GM18873 (cell line): ENCODE measurements around the gene UBA52.
"Not testable (repeated sequence)": the region's sequence is repeated elsewhere in the genome, so short reads cannot be mapped to it uniquely, and the experiment has no call there.

Source experiments
- ATAC-seq: cut with Tn5 transposase; IDR thresholded peaks from one replicate; pipeline ENCODE4 v1.9.1; 2021; ENCODE audit warnings: mild to moderate bottlenecking, moderate library complexity, moderate number of reproducible peaks; ENCODE audit not compliant: unreplicated experiment, low FRiP score

Gene UBA52

DNA sequence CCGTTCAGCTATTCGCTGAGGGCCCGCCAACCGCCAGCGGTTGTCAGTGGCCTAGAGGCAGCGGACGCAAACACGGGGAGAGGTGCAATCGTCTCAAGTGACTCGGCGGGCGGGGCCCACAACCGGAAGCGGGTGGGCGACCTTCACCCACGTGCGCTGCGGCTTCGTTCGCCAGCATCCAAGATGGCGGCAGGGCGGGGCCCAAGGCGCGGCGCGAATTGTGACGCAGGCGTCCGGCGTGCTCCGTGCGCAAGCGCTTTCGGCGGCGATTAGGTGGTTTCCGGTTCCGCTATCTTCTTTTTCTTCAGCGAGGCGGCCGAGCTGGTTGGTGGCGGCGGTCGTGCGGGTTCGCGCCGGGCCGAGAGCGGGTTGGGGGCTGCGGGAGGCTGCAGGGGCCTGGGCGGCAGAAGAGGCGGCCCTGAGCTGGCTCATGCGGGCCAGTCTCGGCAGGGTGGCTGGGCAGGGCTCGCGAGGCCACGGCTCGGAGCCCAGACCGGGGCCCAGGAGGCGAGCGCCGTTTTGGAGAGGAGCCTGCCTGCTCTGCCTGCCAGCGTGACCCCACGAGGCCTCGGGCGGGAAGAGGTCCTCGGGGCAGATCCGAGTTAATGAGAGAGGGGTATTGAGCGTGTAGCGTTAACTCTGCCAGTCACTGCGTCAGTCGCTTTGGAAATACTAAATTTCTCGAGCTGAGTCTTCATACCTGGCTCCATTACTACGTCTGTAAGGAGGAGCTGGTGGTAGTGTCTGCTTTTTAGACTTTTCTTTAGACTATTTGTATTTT, at the start of gene UBA52:
UBA52 (plus strand) TSS at position 294 of the 781 bp plus-strand sequence. CDS start 1,444 bp downstream, outside the sequence.
- ATAC-seq: peak; percentile 74

DNA sequence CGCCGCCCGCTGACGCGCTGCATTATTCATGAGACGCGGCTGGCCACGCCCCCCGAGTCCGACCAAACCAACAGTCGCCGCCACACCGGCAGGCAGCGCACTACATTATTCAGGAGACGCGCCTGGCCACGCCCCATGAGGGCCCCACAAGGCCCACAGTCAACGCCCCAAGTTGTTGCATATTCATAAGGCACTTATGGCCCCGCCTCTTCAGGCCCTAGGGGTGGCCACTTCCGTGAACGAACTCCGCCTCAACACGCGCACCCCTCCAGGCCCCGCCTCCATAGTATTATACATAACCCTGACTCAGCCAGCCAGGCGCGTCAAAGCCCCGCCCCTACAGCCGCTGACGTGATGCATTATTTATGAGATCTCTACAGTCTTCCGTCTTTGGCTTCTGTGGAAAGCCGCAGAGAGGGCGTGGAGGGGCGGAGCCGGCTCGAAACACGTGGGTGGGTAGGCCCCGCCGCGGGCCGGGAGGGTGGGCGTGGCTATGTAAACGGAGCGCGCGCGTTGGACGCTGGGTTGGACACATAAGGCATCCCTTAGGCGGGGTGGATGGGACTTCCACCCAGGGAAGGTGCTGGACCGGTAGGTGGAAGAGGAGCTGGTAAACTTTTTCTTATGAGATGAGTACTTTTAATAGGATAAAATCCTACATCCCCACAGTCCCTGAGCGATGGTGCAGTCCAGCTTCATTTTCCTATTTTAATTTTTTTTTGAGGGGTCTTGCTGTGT, 49.4 kb upstream of the UBA52 start:
- ATAC-seq: peak; percentile 88

DNA sequence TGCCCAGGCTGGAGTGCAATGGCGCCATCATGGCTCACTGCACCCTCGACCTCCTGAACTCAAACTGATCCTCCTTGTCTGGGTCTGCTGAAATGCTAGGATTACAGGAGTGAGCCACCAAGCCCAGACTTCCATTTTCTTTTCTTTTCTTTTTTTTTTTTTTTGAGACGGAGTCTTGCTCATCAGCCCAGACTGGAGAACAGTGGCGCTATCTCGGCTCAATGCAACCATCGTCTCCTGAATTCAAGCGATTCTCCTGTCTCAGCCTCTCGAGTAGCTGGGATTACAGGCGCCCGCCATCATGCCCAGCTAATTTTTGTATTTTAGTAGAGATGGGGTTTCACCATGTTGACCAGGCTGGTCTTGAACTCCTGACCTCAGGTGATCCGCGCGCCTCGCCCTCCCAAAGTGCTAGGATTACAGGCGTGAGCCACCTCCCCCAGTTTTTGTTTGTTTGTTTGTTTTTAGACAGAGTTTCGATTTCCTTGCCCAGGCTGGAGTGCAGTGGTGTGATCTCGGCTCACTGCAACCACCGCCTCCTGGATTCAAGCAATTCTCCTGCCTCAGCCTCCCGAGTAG, 48.7 kb upstream of the UBA52 start:
- ATAC-seq: not testable (repeated sequence)

DNA sequence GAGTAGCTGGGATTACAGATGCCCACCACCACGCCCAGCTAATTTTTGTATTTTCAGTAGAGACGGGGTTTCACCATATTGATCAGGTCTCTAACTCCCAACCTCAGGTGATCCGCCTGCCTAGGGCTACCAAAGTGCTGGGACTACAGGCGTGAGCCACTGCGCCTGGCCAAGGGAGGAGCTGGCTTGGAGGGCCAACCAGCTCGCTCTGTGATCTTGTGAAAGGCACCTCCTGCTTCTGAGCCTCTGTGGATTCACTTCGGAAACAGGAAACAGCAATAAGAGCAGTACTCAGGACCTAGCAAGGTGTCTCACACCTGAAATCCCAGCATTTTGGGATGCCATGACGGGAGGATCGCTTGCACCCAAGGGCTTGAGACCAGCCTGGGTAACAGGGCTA, 47.8 kb upstream of the UBA52 start:
- ATAC-seq: no peak

DNA sequence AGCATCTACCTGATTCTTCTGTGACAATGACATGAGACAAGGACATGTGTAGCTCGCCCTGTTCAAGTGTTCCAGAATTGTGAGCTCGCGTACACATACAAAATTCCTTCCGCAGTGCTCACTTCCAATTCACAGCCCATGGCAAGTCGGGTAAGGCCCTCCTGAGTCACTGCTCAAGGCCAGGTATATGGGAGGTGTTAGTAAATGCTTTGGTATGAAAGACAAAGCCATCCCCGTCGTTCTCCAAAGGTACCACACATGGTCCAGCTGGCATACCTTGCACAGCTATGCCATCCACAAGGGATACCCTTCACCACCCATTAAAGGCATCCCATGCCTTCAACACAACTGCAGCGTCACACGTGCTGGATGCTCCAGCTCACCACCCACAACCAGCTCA, 45.3 kb upstream of the UBA52 start:
- no peak for ATAC-seq

DNA sequence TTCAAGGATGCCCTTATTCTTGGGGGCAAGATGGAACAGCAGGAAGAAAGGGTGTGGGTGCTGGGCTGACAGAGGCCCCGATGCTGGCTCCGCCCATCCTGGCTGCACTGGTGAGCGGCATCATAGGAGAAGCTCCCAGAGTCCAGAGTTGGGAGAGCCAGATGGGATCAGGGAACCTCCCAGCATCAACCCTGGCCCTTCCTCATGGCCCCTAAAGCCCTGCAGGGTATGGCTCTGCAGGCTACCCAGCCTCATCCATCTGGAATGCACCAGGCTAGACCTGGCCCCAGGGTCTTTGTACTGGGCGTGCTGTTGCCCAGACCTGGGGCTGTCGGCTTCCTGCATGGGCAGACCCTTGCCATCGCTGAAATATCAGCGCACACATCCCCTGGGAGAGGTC, 41.9 kb upstream of the UBA52 start:
- no peak for ATAC-seq

DNA sequence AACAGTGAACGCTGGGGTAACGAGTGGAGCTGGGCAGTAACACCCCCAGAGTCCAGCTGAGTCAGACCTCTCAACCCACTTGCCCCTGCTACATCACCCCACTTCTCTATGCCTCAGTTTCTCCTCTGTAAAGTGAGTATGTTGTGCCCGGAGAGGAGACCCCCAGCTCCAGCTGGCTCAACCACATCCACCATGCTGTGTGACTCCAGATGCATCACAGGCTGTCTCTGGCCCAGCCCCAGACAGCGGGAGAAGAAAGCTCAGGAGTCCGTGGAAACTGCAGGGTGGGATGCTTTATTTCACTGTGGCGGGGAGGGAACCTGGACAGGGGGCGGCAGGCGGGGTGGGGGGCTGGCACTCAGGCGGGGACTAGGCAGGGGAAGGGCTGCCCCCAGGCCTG, 40.2 kb upstream of the UBA52 start:
- ATAC-seq: no peak

DNA sequence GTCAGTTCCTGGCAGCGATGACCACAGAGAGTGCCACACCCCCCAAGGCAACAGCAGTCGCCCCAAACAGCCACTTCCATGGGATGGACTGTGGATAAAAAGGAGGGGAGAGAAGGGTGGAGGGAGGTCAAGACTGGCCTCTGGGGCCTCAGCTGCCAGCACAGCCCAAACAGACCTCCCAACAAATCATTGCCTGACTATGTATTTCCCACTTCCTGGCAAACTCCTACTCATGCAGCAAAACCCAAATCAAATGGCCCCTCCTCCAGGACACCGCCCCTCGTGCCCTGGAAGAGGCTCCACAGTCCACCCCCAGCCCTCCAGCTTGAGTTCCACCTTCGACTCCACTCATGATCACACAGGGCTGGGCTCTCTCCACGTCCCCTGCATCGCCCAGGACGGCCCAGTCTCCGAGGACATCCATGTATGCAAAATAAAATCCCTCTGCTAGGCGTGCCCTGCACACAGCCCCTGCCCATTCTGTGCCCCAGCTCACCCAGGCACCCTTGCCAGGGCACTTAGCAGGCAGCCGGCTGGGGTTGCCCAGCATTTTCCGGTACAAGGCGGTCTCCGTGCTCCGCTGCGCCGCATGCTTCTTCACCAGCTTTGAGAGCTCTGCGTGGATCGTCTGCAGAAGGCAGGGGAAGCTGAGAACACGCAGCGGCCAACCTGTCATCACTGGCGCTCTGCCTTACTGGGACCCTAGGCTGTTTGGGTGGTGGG, 39.3 kb upstream of the UBA52 start:
- ATAC-seq: no peak

DNA sequence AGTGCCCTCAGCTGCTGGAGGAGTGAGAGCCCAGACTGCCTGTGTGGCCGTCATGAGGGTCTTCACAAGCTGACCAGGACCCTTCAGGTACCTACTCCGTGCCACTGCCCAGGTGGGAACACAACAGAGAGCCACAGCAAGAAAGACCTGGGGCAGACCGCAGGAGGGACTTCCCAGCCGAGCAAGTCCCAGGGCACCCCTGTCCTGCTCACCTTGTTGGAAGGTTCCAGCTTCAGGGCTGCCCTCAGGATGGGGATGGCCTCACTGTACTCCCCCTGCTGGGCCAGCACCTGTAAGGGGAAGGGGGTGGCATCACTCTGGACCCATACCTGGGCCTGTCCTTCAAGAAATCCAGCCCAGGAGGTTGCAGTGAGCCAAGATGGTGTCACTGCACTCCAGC, 38.6 kb upstream of the UBA52 start:
- no peak for ATAC-seq

DNA sequence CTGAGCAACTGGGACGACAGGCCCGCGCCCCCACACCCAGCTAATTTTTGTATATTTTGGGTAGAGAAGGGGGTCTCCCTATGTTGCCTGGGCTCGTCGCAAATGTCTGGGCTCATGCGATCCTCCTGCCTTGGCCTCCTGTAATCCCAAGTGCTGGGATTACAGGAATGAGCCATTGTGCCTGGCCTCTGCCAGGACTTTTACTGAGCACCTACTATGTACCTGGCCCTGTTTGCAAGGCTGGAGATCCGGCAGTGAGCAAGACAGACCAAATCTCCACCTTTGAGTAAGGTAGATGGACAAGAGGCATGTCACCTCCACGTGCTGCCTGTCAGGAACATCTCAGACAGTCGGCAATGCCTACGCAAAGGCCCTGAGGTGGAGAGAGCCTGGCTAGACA, 35.2 kb upstream of the UBA52 start:
- ATAC-seq: no peak

DNA sequence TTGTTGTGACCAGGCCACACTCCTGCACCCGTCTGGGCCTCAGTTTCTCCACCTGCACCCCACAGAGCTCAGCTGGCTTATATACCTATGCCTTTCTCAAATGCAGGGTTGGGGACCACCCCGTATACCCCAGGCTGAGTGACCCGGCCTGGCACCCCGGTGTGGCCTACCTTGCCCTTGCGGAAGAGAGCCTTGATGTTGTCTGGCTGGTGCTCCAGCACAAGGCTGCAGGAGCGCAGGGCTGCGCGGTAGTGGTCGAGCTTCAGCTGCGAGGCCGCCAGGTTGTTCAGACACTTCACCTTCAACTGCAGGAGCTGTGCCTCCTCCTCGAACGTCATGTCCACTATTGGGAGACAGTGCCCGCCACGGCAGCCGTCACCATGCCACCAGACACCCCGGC, 34.2 kb upstream of the UBA52 start:
- no peak for ATAC-seq

DNA sequence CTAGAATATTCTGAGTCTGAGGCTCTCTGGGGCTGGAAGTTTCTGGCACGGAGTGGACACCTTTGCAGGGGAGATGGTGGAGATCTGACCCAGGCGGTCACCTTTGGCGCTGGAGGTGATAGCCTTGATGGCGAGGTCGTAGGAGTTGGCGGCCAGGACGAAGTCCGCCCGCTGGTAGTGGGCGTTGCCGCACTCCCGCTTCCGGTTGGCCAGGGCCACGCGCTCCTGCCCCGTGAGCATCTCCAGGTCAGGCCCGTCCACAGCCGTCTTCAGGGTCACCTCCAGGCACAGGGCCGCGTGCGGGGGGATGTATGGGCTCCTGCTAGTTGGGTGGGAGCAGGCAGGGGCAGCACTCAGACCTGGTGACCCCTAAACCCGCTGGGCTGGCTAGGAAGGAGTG, 33.5 kb upstream of the UBA52 start:
- ATAC-seq: no peak

DNA sequence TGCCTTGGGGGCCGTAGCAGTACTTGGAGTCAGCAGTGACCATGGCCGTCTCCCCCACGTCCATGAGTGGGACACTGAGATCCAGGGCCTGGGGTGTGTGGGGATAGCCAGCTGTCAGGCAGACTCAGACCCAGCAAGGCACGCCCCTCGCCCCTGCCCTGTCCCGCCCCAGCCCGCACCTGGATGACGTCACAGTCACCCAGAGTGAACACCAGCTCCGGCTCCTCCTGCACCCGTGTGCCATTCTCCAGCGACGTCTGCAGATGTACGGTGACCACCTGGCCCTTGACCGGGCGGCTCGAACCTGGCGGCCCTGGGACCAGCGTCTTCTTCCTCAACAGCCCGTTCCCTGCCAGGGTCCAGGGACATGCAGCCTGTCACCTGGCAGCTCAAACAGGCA, 32.3 kb upstream of the UBA52 start:
- ATAC-seq: no peak

DNA sequence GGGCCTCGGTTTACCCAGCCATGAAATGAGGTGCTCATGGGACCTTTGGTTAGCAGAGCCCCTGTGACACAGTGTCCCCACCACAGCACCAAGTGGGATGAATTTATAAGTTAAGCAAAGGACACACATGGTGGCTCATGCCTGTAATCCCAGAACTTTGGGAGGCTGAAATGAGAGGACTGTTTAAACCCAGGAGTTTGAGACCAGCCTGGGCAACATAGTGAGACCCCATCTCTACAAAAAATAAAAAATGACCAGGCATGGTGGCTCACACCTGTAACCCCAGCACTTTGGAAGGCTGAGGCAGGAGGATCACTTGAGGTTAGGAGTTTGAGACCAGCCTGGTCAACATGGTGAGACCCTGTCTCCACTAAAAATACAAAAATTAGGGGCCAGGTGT, 31.5 kb upstream of the UBA52 start:
- ATAC-seq: not testable (repeated sequence)

DNA sequence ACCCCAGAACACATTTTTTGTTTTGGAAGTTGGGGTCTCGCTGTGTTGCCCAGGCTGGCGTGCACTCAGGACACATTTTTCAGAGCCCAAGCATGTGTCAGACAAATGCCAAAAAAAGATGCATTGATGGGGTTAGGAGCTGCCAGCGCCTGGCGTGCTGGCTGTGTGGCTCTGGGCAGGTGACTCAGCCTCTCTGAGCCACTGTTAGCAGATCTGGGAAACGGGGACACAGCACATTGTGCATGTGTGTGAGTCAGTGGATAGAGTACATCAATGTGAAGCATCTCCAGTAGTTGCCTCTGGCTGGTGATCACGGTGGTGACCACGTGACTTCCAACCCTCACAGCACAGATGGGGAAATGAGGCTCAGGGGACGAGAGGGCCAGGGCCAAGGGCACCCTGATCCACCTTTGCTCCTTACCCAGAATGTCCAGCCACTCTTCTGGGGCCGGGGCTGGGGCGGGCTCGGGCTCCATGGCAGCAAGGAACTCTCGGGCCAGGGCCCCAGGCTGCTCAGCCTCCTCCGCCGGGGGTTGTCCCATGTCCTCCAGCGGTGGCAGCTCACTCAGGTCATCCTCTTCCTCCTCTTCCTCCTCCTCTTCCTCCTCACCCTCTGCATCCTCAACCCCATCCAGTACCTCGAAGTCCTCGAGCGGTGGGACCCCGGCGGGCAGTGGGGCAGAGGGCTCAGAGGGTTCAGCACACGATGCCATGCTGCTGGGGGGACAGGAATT, 30.2 kb upstream of the UBA52 start:
- no peak for ATAC-seq

DNA sequence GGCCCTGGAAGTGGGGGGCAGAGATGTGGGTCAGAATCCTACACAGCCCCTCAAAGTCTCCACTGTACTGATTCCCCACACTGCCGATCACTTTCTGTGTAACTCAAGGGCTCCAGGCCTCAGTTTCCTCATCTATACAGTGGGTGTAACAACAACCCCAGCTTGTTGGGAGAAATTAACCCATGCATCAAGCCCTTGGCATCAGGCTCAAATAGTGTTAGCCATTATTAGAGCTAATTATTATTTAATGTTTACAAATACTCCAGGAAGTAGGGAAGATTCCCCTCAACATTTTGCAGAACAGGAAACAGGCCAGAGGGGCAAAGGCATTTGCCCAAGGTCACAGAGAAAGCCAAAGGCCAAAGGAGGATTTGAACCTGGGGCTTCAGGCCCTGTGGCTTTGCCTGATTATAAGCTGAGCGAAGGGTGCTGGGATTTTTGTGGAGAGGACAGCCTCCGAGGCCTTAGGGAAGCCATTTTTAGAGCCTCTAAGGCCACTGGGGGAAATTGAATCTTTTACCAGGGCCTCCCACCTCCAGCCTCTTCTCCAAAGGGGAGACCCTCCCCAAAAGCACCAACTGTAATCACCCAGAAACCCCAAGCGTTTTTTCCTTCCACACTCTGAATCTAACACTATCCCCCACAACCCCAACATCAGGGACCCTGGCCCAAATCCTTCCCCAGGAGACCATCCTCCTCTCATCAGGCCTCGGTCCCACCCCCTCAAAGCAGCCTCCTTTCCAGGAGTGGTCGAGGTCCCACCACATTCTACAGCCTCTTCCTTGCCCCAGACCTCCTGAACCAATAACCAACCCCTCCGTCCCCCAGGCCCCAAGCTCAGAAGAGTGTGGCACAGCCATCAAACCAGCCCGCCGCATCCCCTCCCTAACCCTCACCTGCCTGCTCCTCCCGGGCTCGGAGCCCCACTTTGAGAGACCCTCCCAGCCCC, 29.4 kb upstream of the UBA52 start:
- no peak for ATAC-seq

DNA sequence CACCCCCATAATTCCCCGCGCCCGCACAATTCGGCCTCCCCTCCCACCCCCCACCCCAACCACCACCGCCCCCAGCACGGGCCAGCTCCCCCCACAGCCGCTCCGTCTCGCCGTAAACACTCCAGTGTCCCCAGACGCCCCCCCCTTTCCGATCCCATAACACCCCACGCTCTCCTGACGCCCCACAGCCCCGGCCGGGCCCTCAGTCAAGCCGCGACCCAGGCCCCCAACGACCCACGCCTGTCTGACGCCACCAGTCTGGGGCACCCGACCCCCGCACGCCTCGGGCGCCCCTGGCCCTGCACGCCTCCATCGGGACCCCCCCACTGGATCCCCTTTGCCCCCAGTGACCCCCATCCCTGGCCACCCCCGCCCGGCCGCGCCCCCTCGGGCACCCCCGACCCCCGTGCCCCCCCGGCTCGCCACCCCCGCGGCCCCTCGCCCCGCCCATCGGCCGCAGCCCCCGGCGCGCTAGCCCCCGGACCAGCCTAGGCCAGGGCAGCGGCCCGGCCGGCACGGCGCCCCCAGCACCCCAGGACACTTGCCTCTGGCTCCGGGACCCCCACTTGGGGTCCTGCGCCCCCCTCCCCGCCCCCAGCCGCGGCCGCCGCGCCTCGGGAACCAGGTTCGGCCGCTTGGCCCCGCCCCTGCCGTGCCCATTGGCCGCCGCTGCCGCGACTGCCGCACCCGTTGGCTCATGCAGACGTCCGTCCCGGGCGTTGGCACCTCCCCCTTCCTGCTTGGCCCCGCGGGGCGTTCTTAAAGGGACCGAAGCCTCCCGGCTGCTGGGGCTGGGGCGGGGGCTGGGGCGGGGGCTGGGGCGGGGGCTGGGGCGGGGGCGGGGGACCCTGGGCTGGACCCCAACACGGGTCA, 28.5 kb upstream of the UBA52 start, which contains the start of gene FKBP8:
FKBP8 (minus strand) TSS at position 633 of the 873 bp plus-strand sequence. CDS start 1,603 bp downstream, outside the sequence.
- ATAC-seq: peak; percentile 77

DNA sequence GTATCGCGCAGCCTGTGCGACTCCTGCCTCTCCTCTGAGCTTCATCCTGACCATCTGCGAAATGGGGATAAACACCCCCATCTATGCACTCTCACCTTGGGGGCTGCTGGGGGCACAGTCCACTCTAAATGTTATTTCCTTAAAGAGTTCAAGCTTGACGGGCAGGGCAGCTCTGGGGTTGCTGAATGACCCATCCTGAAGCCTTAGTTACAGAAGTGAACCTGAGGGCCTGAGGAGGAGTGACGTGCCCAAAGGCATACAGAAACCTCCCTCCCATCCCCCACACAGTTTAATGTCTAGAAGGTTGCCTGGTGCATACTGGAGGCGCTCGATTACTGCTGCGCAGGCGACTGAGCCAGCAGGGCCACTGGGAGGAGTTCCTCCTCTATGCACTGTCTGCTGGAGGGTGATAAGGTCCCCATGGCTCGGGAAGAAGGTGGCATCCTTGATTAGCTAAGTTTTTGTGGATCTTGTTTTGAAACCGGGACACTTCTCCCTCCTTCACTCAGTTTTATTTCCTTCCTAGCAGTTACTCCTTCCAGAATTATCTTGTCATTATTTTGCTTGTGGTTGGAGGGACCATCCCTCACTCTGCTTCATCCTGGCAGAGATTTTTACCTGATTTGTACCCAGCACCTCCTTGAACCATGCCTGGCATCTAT, 27.7 kb upstream of the UBA52 start:
- peak; percentile 47 for ATAC-seq
